ENCODE data around the gene CDK5R2.

The CDK5R2 gene

DNA sequence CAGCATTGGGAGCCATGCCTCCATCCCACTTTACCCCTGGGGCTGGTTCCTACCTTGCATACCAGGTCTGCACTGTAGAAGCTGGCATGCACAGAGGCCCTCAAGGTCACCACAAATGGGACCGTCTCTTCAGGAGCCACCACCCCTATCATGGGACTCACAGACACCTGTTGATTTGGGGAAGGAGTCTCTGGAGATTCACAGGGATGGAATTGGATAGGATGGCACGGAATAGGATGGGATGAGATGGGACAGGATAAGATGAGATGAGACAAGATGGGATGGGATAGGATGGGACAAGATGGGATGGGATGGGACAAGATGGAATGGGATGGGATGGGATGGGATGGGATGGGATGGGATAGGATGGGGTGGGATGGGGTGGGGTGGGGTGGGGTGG is 49.8 kb downstream of the CDK5R2 start:
- DNase-seq = no peak

DNA sequence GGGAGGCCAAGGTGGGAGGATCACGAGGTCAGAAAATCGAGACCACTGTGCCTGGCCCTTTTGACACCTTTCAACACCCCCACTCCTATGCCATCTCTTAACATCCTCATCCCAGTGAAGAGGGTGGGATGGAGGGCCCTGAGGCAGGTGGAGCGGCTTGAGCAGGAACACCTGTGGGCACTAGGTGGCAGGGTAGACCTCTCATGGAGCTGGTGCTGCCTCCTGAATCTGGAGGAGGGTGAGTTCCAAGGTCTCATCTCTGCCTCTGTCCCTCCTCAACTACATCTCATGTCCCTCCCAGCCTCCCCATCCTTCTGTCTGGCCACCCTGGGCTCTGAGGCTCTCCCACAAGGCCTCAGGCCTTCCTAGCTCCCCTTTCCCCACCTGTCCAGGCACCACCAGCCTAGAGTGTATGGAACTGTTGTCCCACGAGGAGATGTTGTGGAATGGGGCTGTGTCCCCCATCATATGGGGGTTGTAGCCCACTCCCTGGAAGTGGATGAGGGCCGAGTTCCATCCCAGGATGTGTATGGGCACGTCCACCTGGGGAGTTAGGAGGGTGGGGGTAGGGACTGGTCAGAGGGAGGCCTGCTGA is 50.8 kb downstream of the CDK5R2 start:
- DNase-seq = peak in 1 of 2 experiments; percentile 72

DNA sequence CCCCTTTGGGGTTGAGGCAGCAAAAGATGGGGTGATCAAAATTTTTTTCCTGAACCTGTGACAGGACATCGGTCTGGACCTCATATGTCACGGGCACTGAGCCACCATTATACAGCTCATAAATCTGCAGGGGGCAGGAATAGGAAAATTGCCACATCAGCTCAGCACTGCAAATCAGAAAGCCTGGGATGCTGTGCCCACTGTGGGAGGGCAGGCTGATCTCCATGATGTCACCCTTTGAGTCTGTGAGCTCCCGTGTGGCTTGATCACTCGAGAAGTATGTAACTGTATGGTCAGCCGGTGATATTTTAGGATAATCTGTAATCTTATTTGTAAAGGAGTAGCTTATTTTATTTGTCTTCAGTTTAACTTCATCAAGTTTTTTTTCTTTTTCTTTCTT is 51.4 kb downstream of the CDK5R2 start:
- no peak for DNase-seq

Measured in NCI-H526 (cell line).